ENCODE results near the gene TMEM234.

The TMEM234 gene

DNA sequence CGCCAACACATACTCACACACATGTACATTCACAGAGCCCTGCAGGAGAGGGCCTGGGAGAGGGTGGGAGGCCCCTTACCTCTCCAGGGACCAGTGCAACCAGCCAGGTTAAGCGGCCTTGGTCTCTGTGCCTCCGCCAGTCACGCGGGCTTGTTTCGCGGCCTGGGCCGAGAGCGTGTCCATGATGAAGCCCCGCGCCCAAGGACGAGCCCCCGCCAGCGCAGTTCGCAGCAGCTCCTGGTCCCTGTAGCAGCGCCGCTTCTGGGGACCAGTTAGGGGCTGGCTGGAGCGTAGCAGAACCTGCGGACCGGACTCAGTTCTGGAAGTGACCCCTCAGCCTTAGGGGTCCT, 17.6 kb upstream of the TMEM234 start:
- no peak for DNase-seq (ENCODE audit: low read depth)

DNA sequence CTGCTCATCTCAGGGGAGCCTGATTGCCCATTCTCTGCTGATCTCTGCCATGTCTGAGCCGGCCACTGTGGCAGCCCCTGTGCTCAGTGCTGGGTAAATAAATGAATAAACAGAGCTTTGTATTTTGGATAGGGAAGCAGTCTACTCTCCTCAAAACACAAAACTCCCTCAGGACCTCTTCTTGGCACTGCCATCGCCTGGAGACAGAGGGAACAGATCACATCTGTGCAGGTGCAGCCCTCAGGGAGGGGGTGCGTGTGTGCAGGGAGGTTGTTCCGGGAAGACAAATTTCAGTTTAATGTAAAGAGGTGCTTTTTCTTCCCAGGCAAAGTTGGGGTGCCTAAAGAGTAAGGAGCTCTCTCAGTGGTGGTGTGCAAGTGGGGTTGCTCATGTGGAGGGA, 17.2 kb upstream of the TMEM234 start:
- DNase-seq (ENCODE audit: low read depth) = no peak

DNA sequence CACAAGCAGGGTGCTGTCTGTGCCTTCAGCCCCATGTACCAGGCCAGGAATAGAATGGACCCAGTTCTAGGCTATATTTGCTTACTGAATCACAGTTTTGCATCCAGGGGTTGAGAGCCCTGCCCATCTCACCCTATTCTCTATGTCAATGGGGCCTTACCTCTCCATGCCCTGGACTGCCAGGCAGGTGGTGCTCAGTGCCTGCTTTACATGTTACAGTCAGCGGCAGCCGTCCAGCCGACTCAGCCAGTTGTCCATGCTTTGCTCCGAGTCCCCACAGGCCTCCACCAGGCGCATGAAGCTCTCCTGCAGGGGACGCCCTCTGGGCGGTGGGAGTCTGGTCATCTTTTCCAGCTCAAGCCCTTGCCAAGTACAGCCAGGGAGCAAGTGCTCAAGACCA, 12.6 kb upstream of the TMEM234 start:
- DNase-seq (ENCODE audit: low read depth) = no peak

DNA sequence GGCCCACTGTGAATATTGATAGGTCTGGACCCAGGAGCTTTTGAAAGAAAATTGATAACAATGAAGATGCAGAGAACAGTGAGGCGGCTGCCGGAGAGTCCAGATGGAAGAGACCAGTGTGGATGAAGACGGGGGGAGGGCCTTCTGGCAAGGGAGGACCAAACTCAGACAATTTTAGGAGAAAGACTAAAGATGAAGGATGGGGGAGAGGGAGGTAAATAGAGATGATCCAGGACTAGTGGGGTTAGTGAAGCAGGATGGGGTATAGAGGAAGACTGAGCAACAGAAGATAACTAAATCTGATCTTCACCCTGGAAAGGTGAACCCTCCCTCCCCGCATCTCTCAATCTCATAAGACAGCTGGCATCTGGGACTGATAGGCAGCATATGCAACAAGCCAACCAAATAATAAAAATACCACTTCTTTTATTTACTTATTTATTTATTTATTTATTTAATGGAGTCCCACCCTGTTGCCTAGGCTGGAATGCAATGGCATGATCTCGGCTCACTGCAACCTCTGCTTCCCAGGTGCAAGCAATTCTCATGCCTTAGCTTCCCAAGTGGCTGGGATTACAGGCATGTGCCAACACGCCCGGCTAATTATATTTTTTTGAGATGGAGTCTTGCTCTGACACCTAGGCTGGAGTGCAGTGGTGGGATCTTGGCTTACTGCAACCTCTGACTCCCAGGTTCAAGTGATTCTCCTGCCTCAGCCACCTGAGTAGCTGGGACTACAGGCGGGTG, 10.6 kb upstream of the TMEM234 start:
- no peak for DNase-seq (ENCODE audit: low read depth)

DNA sequence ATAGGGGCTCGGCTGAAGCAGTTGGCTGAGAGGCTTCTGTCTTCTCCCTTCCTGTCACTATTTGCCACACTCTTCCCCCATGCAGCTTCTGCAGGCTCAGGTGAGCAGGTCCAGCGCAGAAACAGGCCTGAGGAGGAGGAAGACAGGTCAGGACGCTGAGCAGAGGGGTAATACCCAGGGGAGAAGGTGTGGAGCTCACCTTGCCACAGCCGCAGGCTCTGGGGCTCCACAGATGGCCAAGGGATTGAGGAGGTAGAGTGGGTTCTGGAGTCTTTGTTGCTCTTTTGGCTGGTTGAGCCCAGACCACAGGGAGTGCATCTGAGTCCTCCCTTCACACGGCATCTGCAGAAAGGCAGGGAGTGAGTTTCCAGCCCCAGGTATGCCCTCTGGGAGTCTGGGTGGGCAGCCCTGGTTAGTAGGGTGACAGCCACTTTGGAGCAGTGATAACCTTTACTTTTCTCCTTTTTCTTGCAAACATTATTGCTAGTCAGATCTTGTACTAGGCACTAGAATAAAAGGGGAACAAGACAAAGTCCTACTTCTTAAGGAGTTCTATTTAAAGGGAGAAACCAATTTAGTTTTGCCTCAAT, 9.8 kb upstream of the TMEM234 start:
- no peak for DNase-seq (ENCODE audit: low read depth)

GRCh38 chr1:32228771-32229170, 6.6 kb upstream of the TMEM234 start:
- no peak for DNase-seq (ENCODE audit: low read depth)

- DNase-seq (ENCODE audit: low read depth) = no peak
These were observed 2.1 kb upstream of the TMEM234 start for GRCh38 chr1:32224285-32224684.

GRCh38 chr1:32223683-32224082, 1.5 kb upstream of the TMEM234 start:
- no peak for DNase-seq (ENCODE audit: low read depth)

GRCh38 chr1:32221581-32221979, 573 bp downstream of the TMEM234 start:
- DNase-seq (ENCODE audit: low read depth) = no peak

GRCh38 chr1:32220746-32221580, 1.2 kb downstream of the TMEM234 start:
- no peak for DNase-seq (ENCODE audit: low read depth)

DNA sequence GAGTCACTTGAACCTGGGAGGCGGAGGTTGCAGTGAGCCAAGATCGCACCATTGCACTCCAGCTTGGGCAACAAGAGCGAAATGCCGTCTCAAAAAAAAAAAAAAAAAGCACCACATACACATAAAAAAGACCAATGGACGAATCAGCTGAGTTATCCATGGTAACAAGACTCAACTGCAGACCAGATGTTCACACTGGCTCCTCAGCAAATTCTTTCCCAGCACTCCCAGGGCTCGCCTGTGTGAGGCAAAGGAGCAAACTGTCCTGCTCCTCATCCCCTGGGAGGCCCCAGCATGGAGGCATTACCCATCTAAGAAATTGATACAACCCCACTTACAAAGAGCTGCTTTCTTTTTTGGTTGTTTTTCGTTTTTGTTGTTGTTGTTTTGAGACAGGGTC, 3.1 kb downstream of the TMEM234 start:
- DNase-seq (ENCODE audit: low read depth) = no peak

- no peak for DNase-seq (ENCODE audit: low read depth)
These were observed 5.6 kb downstream of the TMEM234 start for GRCh38 chr1:32216566-32216965.

- DNase-seq (ENCODE audit: low read depth) = peak; percentile 48
These were observed 6.3 kb downstream of the TMEM234 start for GRCh38 chr1:32215629-32216480.

GRCh38 chr1:32208891-32209328, 13.2 kb downstream of the TMEM234 start, which contains the start of gene DCDC2B:
TSS of gene DCDC2B (plus strand) at chr1:32209089. CDS start at chr1:32209094, 5 bp downstream.
- no peak for DNase-seq (ENCODE audit: low read depth)

DNA sequence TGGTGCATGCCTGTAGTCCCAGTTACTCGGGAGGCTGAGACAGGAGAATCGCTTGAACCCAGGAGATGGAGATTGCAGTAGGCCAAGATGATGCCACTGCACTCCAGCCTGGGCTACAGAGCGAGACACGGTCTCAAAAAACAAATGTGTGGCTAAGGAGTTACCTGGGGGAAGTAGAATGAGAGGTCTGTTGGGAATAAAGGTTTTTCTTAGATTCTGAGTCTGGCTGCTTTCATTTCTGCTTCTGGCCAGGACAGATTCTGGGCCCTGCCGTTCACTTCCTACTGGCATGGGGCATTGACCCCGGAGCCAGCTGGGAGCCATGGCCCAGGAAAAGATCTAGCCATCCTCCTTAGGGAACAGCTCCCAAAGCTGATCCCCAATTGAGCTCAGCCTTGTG, 13.7 kb downstream of the TMEM234 start:
- no peak for DNase-seq (ENCODE audit: low read depth)

- peak; percentile 81 for DNase-seq (ENCODE audit: low read depth)
These were observed 16.5 kb downstream of the TMEM234 start, which contains the start of gene IQCC for GRCh38 chr1:32205401-32206370. TSS of gene IQCC (plus strand) at chr1:32205671. CDS start at chr1:32205682, 11 bp downstream.

GRCh38 chr1:32204943-32205361, 17.2 kb downstream of the TMEM234 start:
- no peak for DNase-seq (ENCODE audit: low read depth)

- DNase-seq (ENCODE audit: low read depth) = peak; percentile 72
These were observed 20.9 kb downstream of the TMEM234 start for GRCh38 chr1:32201011-32201855.

GRCh38 chr1:32200226-32201010, 21.7 kb downstream of the TMEM234 start, which contains the start of gene CCDC28B:
TSS of gene CCDC28B (plus strand) at chr1:32200595. CDS start at chr1:32201936, 1,341 bp downstream.
- DNase-seq (ENCODE audit: low read depth) = peak; percentile 38
